Fibroblast of skin of abdomen (primary cell): ENCODE results near the gene C3orf62. TPM values are rescaled to one million over a fixed set of nuclear protein-coding genes. Genes with fewer than 3 reads are reported as not detected.

Experiments
- DNase-seq: peaks from one replicate; pipeline ENCODE4 v3.0.0-alpha.2; 2013
- polyA plus RNA-seq, 2 experiments: library from polyadenylated mRNA; unstranded; fragments of 120-200 nt; gene quantifications; one replicate each; pipeline ENCODE4 v1.2.1, GENCODE V29; 2013; ENCODE audit not compliant: insufficient read length in 2 of 2

The C3orf62 gene
- polyA plus RNA-seq (2013, experiment 1 of 2; ENCODE audit: insufficient read length), result 2.9 TPM
- 2.2 TPM for polyA plus RNA-seq (2013, experiment 2 of 2; ENCODE audit: insufficient read length)

DNA sequence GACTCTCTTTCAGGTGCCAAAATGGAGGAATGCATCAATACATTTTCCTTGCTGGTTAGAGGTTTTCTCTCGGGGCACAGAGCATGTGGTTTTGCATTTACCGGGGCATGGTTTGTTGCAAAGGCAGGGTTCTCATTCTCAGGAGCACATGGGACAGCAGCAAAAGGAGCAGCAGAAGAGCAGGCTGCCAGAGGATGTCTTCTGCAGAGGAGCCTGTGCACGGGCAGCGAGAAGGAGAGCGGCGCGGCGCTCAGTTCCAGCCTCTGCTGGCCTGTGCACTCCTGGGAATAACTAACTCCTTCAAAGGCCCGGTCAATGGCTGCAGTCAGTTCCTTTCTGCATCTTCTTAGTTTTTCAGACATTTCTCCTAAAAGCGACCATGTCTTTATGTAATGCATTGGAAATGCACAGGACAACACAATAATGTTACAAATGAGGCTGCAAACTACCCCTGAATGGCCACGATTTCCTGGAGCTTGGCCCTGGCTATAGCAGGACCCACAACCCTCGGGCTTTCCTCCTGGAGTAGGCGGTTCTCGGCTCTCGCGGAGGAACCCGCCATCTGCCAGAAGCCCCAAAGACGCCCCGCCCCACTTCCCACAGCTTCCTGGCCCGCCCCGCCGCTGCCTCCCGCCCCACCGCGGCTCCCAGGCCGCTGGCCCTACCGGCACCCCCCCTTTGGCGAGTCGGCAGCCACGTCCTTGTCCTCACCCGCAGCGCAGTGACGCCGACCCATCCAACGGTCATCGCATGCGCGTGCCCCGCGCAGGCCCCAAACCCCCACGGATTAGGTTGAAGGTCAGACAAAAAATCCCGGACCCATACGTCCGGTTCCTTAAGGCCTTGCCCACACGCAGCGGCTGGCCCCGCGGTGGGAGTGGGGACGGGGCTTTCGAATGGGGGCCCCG is at the start of gene C3orf62:
TSS of gene C3orf62 (minus strand) at position 758 of the 908 bp plus-strand sequence. CDS start at position 398, 360 bp downstream.
- peak; percentile 87 for DNase-seq

GRCh38 chr3:49324768-49325167 is 47.7 kb upstream of the C3orf62 start:
- no peak for DNase-seq

GRCh38 chr3:49316696-49317457 is 39.8 kb upstream of the C3orf62 start:
- DNase-seq, result no peak

DNA sequence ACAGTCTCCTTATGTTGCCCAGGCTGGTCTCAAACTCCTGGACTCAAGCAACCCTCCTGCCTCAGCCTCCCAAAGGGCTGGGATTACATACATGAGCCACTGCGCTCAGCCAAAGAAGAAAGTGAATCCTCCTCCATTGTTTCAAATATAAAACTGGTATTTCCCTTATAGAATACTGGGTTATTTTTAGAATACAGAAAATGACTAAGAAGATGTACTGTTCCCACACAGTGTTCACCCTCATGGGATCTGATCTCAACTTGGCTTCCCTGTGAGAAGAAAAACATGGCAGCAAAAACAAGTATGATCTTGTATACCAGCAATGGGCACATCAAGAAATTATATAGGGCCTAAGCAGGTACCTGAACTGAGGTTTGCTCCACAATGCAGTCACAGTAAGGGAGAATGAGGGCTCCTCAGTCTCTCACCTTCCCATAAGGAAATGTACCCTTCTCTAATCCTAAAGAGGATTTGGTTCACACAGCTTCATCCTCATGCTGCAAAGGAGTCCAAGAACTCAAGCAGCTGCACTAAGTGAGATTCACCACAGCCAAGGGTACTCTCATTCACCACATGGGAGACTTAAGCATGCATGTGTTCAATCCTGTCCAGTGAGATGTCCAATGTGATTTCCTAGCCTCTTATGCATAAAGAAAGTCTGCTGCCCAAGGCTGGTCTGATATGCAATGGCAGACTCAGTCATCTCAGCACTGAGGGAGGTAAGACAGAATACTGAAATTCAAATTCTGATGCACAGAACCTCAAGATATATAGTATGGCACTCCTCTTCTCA is 37.1 kb upstream of the C3orf62 start:
- DNase-seq, result peak; percentile 8

- DNase-seq, result no peak
Measured at GRCh38 chr3:49311283-49311682, 34.3 kb upstream of the C3orf62 start.

DNA sequence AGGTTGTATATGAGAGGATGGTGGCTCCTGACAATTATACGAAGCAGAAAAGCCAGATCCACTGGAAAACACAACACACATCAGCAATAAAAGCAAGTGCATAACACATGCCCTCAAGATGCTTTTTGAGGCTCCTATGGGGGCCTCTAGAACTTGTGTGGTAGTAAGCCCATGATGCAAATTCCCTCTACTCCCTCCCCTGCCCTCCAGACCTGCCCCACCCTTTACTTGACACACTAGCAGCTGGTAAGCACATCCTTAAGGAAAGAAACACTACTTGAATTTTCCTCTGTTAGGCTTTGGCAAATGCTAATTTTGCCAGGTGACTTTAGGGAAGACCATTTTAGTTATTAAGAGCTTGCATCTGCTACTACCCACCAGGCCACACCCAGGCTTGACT is 33.6 kb upstream of the C3orf62 start:
- no peak for DNase-seq

GRCh38 chr3:49305608-49306007 is 28.6 kb upstream of the C3orf62 start:
- no peak for DNase-seq

DNA sequence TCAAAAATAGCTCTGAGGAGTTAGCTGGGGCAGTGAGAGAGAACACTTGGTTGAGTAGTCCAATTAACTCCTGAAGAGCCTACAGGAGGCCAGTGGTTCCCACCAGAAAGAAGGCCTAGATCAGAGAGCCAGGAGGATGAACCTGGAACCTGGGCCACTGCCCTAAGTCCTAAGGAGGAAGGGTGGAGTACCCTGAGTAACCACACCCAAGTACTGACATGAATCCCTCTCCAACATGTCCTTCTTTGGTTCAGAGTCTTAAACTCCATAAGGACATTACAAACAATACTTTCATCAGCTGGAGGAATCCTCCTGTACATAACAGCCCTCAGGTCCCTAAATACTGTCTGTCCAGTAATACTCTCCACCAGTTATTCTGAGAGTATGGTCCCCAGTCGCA is 25.6 kb upstream of the C3orf62 start:
- DNase-seq, result no peak

- DNase-seq, result no peak
Measured at GRCh38 chr3:49300595-49300994, 23.6 kb upstream of the C3orf62 start.

- no peak for DNase-seq
Measured at GRCh38 chr3:49298511-49298910, 21.5 kb upstream of the C3orf62 start.

DNA sequence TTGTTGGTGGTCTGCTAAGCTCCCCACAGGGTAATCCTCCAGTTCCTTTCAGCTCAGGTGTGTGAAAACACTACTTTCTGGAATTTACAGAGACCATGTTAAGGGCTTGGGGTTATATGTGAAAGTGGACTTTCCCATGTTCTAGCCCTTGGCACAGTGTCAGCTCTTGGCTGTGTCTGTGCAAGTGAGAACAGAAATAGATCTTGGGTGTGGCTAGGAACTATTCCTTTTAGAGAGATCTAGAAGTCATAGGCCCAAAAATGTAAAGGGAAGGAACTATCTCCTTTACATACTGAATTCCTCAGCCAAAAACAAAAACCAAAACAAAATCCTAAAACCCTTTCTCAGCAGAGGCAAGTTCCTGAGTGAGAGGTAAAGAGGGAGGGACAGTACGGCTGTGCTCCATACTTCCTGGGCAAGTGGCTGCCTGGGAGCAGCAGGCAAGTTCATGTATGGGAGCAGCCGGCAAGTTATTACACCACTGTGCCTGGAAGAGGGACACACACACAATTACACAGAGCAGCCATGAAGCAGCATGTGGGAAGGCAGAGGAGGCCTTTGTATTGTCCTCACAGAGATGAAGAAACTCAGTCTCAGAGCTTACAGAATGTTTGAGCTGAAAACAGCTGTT is 19.9 kb upstream of the C3orf62 start:
- no peak for DNase-seq

DNA sequence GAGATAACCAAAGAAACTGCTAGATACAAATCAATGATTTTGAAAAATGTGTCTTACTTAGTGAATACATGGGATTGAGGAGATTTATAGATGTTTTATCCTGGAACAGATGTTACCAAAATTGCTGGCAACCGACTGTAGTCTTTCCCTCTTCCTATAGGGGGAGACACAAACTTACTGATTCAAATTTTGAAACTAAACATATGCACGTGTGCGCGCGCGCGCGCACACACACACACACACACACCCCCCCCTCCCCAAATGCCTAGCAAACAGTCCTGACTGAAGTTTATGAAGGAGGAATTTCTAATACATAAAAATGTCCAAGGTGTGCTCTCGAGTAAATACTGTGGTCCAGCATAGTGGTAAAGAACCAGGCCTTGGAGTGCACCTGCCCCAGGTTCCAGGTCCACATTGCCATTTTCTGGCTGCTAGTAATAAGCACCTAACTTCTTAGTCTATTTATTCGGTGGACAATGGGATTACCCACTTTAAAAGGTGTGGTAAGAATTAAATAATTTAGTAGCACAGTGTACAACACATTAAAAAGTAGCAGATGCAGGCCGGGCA is 18.5 kb upstream of the C3orf62 start:
- peak; percentile 48 for DNase-seq

DNA sequence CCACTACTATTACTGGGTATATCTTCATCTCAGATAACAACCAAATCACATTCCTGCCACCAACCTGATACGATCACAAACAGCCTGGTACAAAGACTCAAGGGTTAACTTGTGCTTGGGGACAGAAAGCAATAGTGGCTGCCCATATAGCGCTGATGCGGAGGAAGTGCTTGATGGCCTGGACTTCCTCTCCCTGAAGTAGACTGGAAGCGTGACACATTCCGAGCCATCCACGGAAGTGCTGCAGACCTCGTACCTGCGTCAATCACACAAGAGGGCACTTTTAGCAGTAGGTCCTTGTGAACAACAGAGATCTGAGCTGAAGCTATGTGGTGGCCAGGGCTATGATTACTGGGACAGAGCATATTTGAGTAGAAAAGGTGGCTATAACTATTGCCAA is 17.3 kb upstream of the C3orf62 start:
- no peak for DNase-seq

GRCh38 chr3:49283997-49284396 is 7.0 kb upstream of the C3orf62 start:
- no peak for DNase-seq

DNA sequence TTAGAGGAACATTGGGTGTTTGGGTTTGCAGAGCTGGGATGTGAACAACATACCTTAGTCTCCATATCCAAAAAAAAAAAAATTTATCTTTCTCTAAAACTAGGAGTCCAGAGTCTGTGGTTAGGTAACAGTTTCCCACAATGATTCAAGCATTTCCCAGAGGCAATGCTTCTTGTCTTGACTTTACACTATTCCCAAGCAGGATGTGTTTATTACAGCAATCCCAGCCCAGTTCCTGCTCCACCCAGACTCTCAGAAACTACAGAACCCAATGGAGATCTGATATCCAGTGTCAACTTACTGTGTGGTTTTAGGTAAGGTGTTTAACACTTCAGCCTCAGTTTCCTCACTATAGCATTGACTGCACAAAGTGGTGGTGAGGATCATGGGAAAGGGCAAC is 2.3 kb upstream of the C3orf62 start:
- peak; percentile 13 for DNase-seq

DNA sequence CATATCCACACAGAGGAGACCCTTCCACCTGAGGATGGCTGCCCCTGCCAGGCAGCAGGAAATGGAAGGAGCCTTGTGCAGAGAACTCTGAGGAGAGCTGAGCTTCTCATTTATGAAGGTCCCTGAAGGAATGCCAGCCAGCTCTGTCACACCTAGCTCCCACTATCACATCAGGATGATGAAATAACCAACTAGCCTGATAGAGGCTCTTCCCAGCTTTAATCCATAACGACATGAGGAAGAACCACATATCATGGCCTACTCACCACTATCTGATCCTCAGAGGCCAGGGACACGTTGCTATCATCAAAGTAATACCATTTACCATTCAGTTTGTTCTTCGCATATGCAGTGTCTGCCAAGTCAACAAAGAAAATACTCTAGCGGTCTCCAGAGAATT is 1.5 kb upstream of the C3orf62 start:
- no peak for DNase-seq

GRCh38 chr3:49277383-49277775 is 347 bp upstream of the C3orf62 start:
- DNase-seq, result no peak

DNA sequence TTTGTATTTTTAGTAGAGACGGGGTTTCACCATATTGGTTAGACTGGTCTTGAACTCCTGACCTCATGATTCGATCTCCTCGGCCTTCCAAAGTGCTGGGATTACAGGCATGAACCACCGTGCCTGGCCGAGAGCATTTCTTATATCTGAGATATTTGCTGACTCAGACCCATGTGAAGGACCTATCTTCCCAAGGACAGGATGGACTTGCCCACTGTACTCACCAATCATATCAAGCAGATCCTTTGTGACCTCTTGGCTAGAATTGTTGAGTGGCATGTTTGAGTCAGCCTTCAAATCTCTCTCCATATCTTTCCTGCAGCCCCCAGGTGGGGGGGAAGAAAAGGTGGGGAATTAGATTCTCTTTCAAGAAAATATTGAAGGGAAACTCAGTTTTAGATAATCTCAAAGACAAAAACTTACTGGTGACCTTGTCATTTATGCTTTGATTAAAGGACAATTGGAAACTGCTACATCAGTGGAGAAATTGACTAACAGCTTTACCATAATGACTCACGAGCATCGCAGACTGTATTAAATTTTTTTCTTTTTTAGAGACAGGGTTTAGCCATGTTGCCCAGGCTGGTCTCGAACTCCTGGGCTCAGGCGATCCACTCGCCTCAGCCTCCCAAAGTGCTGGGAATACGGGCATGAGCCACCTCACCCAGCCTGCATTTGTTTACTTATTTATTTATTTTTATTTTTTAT is 3.1 kb downstream of the C3orf62 start:
- DNase-seq, result no peak

GRCh38 chr3:49271047-49271446 is 6.0 kb downstream of the C3orf62 start:
- DNase-seq, result no peak

- no peak for DNase-seq
Measured at GRCh38 chr3:49270156-49270500, 6.9 kb downstream of the C3orf62 start.

- DNase-seq, result no peak
Measured at GRCh38 chr3:49269443-49270155, 7.4 kb downstream of the C3orf62 start.
